Hindlimb muscle (tissue), 1 donor: ENCODE data around the gene CNIH2. TPM values are rescaled to one million over a fixed set of nuclear protein-coding genes. Genes with fewer than 3 reads are reported as not detected.
A peak's percentile ranks its signal among the peaks of the same experiment; 100 is the strongest.
"Not testable (repeated sequence)": the region's sequence is repeated elsewhere in the genome, so short reads cannot be mapped to it uniquely, and the experiment has no call there.

ENCODE experiments used
- DNase-seq: peaks from one replicate; pipeline ENCODE4 v3.0.0-alpha.2; 2013
- polyA plus RNA-seq: library from polyadenylated mRNA; unstranded; fragments of 120-200 nt; gene quantifications from one replicate; pipeline ENCODE4 v1.2.1, GENCODE V29; 2013; ENCODE audit not compliant: insufficient read length

Gene CNIH2
- polyA plus RNA-seq = 3.2 TPM

DNA sequence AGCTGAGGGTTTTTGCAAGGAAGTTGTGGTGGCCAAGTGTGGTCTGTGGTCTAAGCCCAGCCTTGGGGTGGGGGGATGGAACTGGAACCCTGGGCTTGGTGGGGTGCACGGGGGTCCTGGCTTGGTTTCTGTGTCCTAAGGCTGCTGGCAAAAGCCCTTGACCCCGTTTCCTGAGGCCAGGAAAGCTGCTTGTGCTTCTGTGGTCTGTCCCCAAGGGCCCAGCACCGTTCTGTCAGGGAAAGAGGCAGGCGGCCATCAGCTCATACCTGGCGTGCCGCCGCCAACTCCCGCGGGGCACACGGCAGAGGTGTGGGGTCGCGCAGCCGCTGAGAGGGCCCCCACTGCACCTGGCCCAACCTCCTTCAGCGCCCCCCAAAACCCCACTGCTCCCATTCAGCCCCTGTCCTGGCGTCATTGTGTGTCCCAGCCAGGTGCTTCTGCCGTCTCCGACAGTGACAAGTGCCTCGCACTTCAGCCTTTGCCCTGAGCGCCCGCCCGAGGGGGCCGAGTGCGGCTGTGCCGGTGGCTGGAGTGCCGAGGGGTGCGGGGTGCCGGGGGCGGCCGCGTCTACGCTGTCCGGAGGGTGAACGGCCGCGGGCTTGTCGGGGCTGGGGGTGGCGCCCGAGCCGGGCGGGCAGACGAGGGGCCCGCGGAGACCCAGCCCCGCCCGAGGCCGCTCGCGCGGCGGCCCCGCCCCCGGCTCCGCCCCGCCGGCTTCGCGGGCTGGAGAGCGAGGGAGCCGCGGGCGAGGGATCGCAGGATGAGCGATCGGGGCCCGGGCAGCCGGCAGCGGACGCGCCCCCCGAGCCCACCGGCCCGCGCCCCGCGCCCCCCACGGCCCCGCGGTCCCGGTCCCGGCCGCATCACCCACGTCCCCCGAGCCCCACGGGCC lies at the start of gene CNIH2:
Gene CNIH2 (plus strand): TSS at position 705 of the 892 bp plus-strand sequence. CDS start 282 bp downstream, outside the sequence.
- DNase-seq = peak; percentile 48

DNA sequence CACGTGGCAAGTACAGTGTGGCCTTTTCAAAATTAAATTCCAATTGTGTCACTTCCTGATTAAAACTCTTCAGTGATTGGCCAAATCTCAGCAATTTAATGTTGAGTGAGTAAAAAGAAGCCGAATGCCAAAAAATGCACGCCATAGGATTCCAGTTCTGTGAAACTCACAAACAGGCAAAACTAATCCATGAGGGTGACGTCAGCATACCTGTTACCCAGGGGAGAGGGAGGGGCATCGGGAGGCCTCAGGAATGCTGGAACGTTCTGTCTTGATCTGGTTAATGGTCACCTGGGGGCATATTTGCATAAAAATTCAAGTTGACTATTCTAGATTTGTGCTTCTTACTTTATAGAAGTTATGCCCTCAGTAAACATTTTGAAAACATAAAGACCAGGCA lies 49.5 kb upstream of the CNIH2 start:
- no peak for DNase-seq

DNA sequence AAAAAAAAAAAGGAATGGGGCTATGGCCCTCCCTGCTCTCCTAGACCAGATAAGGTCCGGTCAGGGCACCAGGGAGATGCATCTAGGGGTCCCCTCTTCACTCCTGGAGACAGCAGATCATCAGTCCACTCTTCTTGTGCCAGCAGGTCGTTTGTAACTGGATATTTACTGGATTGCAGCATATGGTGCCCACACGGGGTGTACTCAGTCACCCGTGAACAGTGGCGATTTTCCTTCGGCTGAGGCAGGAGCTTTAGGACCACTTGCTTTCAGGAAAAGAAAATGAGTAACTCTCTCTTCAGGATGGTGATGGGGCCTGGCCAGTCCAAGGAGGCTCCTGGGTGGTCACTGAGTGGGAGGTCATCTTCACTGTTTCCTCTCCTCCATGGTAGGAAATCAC lies 47.8 kb upstream of the CNIH2 start:
- DNase-seq = no peak

DNA sequence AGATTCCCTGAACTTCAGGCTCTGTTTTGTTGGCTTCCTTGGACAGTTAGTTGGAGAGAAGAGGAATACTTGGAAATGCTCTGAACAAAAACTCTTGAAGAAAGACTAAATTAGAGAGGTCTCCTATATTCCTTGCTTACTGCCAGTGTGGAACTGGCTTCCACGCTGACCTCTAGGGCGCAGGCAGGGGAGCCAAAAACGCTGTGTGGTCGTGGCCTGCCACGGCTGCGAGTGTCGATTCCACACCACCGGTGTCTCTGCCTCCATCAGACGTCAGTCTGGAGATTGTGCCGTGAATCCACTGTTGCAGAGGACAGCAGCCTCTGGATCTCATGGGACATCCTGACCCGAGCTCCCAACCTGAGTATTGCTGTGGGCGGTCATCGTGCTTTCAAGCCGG lies 47.0 kb upstream of the CNIH2 start:
- no peak for DNase-seq

DNA sequence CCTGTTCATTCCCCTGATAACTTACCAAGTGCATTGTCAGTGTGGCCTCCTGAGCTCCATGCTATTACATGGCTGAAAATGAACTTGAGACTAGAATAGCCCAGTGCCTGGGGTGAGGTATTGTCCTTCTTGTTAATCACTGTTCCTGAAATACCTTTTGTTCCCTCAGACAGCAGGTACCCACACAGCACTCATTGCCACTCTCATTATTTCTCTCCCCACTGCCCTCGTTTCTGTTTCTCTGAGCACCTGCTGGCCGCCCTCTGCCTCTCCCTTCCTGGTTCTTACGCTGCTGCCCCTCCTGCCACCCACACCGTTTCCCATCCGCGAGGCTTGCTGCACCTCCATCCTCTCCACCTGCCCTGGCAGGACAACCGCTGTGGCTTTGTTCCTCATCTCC lies 46.4 kb upstream of the CNIH2 start:
- DNase-seq = no peak

DNA sequence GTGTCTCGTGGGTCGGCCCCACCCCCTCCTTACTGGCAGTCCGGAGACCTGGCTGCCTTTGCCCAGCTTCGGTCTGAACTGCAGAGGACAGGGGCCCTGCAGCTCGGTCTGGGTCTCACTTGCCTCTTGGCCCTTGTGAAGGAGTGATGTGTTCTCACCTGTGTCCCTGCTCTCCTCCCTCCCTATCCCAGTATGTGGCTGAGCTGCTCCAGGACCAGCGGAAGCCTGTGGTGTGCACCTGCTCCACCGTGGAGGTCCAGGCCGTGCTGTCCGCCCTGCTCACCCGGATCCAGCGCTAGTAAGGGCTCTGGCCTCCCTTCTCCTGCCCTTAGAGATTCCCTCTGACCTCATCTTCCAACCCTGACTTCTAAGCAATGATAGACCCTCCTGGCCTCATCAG lies 45.2 kb upstream of the CNIH2 start:
- no peak for DNase-seq

DNA sequence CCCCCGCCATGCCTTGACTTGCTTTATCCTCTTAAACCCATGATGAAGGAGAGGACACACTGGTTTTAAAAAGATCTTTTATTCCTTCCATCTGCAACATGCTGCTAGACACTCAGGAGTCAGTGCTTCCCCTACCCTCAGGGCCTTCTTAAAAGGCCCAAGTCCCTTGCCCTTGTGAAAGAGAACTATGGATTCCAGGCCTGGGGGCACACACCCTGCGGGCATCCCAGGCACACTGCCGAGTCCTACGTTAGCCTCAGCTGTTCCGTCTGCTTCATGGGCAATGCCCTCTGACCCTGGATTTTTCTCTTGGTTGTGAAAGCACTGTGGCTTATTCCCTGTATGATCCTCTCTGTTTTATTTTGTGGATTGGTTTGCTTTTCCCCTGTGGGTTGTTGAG lies 44.7 kb upstream of the CNIH2 start:
- no peak for DNase-seq

DNA sequence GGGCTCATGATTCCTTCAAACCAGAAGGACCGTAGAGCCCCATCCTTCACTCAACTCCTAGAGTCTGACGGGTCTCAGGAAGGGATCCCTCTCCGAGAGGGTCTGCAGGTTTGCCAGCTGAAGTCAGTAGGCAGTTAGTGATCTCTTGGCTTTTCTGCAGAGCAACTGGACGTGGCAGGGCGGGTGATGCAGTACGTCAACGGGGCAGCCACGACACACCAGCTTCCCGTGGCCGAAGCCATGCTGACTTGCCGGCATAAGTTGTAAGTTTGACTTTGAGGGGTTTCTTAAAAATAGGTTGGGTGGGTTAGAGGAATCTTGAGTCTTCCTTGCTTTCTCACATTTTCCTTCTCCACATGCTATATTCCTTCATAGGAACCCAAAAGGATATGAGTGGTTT lies 42.8 kb upstream of the CNIH2 start:
- DNase-seq = no peak

DNA sequence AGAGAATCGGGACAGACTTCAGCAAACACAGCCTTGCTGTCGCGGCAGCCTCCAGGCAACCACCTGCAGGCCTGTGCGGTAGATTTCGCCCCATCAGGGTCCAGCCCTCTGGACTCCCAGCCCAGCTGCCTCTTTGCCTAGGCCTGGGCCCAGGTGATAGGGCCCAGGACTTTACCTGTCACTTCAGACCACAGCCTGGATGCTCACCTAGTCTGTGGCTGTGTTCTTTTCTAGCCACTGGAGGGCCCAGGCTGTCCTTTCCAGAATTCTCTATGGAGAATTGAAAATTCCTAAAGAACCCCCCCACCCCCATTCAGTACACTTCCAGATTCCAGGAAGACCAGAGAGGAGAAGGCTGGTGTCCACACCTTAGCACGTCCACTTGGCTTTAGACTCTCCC lies 40.1 kb upstream of the CNIH2 start:
- DNase-seq = no peak

DNA sequence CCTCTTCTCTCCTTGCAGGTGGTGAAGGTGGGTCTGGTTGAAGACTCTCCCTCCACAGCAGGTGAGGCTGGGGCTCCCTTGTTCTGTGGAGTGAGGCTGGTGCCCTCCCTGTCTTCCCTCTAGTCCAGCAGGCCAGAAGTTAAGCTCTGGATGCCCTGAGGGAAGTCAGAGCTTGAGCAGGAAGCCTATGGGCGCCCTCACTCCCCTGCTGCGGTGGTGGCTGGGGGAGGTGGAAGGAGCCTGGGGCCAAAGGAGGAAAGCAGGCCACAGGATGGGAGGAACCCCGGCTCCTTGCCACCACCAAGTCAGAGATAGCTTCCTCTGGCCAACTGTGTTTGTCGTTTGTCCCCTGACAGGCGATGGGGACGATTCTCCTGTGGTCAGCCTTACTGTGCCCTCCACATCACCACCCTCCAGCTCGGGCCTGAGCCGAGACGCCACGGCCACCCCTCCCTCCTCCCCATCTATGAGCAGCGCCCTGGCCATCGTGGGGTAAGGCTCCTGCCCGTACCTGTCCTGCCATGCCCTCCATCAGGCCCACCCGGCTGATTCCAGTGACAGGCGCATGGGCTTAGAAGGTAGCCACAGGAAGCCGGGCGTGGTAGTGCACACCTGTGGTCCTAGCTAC lies 39.1 kb upstream of the CNIH2 start:
- no peak for DNase-seq

DNA sequence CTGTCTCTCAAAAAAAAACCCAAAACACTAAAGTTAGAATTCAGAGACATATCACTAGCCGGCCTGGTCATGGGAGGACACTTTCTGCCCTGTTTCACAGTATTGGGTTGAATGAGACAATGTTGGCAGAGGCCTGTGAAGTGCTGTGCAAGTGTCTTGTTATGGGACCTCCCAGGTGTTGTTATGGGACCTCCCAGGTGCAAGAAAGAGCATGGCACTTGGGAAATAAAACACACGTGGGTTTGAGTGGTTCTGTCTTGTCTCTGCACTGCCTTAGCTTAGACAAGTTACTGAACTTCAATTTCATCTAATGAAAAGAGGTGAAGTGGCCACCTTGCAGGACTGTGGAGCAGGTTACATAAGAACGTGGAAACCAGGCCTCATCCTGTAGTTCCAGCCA lies 38.5 kb upstream of the CNIH2 start:
- DNase-seq = no peak

DNA sequence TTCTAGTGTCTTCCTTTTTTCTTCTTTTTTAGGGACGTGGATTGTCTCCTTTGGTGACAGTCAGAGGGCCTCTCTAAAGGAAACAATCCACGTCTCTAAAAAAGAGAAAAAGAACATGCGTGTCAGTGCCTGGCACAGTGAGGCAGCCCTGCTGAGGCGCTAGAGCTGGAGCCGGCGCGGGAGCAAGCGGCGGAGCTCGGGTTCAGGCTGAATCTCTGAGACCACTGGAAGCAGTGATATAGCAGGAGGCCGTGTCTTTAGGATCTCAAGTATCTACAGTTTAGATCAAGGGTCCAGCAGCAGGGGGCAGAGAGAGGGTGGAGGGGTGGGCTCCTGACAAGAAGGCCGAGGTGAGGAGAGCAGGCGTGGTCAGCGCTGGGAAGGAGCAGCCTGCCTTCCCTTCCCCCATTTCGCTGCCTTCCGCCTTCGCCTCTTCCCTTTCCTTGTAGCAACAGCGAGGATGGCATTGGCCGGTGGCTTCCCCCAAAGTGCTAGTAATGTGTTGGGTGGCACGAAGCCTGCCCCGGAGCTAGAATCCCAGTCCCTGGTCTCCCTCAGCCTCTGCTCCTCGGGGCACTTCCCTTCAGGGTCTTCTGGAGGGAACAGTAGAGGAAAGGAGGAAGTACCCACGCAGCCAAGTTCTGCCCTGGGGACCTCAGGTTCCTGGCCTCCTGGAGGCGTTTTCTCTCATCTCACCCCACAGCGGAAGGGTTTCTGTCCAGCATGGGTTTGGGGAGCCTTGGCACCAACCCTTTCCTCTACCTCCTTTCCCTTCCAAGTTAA lies 37.8 kb upstream of the CNIH2 start:
- DNase-seq = no peak

DNA sequence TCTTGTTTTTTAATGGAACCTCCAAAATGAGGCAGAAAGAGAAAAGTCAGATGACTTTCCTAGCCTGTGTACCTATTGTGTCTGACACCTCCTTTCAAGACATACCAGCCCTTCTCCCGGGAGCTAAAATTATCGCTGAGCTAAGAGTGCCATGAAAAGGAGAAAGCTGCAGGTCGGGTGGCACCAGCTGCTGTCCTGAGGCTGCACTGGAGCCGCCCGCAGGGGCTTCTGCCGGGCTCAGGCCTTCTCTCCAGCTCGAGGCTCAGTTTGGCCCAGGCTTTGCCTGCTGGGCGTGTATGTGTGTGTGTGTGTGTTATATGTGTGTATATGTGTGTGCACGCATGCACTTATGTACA lies 37.2 kb upstream of the CNIH2 start:
- DNase-seq = no peak

DNA sequence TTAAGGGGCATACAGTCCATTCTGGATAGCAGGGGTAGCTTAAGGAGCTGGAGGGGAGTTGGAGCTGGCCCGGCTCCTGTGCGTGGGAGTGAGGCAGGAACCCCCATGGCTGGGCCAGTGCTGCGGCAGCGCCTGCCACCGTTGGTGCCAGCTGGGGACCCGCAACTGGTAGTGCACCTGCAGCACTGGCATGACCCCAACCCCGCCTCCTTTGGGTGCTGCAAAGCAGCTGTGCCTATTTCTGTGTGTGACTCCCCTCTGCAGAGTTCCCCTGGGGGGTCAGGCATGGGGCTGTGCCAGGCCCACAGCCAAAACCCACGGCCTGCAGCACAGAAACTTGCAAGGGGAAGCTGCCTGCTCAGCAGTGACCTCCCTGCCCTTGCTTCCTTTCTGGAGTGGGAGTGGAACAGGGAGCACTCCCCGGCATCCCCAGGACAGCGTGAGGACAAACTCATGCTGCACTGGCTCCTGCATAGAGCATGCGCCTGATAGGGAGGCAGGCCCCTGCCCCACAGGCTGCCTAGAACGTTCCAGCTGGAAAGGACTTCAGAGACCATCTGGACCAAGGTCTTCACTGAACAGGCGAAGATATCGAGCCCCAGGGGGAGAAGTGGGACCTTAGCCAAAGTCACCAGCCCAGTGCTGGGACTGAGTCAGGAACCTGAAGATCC lies 35.7 kb upstream of the CNIH2 start:
- DNase-seq = no peak

DNA sequence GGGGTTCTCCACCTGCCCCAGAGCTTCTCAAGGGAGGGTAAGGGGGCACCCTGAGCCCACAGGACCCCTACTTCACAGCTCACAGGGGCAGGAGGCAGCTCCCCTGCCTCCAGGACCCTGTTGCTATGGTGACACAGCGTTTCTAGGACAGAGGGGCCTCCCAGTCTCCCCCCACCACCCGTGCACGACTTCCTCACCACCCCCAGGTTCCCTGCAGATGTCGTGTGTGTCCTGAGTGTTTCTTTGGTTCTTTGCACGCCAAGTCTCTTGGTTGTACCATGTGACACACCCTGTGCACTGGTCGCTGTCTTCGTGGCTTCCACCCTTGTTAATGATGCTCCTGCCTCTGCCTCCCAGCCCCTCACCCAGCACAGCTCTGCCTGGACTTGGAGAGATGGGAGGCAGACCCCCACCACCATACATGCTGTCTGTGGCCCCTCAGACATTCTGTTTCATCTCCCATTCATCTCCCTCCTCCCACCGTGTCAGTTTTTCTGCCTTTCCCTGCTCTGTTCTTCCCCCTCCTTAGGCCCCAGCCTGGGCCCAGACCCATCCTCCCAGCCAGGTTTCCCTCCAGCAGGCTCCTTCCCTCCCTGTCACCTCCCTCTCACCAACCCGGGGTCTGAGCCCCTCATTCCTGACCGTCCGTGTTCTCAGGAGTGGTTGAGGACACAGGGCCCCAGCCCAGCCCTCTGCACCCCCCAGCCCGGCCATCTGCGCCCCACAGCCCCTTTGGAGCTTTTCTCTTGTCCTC lies 34.0 kb upstream of the CNIH2 start:
- DNase-seq = no peak

DNA sequence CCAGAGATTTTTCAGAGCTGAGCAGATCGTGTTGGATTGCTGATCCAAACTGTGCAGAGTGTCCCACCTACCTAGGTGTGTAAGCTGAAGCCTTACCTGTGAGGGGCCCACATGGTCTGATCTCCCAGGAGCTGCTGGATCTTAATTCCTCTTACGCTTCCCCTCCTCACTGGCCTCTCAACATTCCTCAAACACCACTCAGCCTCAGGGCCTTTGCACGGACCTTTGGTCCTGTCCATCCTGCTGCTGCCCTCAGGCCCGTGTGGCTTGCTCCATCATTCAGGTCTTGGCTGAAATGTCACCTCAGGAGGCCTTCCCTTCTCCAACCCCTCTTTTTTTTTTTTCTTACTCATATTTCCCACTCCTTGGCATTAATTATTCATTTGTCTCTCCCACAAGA lies 30.7 kb upstream of the CNIH2 start:
- DNase-seq = no peak

DNA sequence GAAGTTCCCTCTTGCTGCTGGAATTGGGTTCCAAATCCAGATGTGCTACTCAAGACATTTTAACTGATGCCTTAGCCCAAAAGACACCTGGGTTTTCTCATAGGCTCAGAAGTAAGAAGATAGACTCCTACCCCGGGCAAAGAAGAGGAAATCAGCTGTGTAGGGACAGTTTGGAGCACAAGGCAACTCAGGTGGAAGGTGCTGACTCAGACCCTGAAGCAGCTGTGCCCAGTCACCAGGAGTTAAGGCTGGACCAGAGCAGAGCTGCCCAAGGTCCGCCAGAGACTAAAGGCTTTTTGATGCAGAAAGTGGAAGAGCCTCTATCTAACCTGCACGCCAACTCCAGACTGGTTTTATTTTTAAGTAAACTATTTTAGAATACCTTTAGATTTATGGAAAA lies 30.2 kb upstream of the CNIH2 start:
- no peak for DNase-seq

DNA sequence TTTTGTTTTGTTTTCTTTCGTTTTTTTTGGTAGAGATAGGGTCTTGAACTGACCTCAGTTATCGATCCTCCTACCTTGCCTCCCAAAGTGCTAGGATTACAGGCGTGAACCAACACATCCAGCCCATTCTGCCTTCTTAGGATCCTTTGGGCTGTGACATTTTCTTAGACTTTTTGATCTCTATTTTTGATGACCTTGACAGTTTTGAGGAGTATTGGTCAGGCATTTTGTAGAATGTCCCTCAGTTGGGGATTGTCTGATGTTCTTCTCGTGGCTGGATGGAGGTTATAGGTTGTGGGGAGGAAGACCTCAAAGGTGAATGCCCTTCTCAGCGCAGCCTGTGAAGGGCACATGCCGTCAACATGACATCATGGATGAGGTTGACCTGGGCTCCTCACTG lies 29.1 kb upstream of the CNIH2 start:
- no peak for DNase-seq

DNA sequence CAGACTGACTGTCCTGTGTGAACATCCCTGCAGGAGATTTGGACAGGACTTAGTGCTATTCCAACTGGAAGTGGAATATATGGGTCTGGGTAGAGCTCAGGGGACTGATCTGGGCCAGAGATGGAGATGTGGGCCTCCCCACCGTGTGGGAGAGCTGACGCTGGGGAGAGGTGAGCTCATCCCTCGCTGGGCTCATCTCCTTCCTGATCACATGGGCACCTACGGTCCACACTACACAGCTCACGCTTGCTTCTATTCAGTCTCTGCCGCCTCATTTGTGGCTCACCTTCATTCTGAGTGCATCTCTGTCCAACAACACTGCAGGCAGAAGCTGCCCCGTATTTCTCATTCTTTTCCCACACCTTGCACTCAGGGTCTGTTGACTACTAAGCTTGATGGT lies 26.2 kb upstream of the CNIH2 start:
- no peak for DNase-seq

DNA sequence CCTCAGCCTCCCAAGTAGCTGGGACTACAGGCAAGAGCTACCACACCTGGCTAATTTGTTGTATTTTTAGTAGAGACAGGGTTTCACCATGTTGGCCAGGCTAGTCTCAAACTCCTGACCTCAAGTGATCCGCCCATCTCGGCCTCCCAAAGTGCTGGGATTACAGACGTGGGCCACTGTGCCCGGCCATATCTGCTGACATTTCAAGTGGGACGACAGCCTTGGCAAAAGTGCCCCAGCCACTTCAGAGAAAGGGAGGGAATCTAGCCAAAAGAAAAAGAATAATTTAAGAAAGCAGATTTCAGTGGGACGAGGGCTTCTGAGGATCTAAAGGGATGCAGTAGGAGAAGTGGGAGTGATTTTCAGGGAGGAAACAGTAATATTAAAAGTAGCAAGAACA lies 24.9 kb upstream of the CNIH2 start:
- DNase-seq = not testable (repeated sequence)

DNA sequence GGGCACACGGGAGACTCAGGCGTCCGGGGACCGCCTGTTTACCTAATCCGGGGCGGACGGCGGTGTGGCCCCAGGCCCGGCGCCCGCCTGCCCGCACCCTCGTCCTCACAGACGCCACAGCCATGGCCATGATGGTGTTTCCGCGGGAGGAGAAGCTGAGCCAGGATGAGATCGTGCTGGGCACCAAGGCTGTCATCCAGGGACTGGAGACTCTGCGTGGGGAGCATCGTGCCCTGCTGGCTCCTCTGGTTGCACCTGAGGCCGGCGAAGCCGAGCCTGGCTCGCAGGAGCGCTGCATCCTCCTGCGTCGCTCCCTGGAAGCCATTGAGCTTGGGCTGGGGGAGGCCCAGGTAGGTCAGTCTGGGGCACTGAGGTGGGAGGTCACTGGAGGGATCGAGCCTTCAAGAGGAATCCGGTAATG lies 19.5 kb upstream of the CNIH2 start:
- no peak for DNase-seq

DNA sequence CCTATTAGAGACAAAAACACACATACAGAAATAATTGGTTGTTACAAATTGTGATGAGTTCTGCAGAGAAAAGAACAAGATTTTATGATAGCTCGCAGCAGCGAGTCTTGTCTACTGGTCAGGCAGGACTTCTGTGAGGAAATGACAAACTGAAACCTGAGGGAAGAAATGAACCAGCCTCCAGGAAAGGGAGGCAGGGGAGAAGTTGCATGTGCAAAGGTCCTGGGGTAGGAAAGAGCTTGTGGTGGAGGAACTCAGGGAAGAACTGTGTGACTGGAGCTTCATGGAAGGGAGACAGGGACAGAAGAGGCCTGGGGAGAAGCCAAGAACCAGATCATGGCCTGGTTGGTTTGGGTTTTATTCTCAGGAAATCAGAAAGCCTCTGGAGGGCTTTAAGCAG lies 18.8 kb upstream of the CNIH2 start:
- no peak for DNase-seq
